Right hindlimb (tissue), 1 donor: ENCODE data around the gene ANKRD26.
"Not testable (repeated sequence)": the region's sequence is repeated elsewhere in the genome, so short reads cannot be mapped to it uniquely, and the experiment has no call there.

Experiments
- DNase-seq: peaks from one replicate; pipeline ENCODE4 v3.0.0-alpha.2; 2018

Gene ANKRD26

DNA sequence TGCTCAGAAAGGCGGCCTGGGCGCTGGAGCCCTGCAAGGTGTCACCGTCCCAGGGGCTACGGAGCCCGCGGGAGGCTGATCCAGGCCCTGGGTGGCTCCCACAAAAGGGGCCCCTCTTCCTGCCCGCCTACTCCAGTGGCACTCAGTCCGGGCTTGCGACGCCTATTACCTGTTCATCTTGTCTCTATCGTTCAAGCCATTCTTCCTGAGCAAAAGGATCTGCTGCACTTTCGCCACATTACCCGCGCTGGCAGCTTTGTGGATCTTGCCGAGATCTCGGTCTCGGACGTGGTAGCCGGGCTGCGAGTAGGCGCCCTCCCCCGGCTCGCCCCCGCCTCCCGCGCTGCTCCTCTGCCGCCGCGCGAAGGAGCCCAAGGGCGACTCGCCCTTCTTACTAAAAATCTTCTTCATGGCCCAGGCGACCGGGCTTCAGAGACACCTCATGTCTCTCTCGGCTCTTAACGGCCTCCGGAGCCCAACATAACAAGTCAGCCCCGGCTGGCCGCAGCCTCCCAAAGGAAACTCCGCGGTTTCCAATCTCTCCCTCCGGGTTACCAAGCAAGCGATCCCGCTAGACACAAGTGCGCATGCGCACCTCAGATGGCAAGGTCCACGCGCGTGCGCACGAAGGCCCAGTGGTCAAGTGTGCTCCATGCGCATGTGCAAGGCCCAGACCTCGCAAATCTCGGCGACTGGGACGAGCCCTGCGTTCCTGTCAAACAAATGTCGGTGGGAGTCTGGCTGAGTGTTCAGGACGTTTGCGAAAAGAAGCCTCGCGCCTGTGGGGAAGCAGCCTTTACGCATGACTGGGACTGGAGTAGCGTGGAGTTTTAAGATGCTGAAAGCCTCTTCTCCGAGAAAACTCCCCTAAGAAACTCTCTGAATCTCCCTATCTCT, at the start of gene ANKRD26:
Gene ANKRD26 (minus strand): TSS at position 579 of the 897 bp plus-strand sequence. CDS start 168 bp downstream, at position 411.
- peak; percentile 97 for DNase-seq

DNA sequence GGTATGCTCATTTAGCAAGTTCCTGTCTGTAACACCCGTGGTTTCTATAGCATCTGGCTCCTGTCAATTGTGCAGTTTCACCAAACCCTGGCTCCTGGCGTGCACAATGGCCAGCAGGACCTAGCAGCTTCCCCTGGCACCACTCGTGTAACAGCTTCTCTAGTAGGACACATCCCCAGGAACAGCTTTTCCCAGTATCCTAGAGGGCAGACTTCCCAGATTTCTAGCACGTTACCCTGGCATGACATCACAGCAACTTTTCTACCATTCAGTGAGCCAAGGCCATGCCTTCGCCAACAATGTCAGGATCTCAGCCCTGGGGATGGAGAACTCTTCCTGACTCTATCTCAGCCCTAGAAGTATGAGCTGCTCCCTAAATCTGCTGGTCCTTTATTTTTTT, 47.4 kb upstream of the ANKRD26 start:
- no peak for DNase-seq

DNA sequence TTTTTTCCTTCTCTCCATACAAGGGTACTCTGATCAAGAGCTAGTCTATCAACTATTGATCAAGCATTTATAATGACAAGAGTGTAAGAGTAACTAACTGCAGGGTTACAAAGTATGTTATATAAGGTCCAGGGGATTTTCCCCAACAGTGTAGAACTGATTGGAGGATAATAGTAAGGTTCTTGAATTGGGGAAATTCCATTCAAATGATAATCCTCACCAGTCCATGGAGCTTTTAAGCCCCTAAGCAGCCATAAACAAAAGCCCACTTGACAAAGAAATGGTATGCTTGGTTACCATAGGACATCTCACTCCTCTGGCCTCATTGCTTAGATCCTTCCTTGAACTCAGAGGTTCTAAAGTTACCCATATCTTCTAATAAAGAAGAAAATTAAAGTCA, 45.6 kb upstream of the ANKRD26 start:
- no peak for DNase-seq

DNA sequence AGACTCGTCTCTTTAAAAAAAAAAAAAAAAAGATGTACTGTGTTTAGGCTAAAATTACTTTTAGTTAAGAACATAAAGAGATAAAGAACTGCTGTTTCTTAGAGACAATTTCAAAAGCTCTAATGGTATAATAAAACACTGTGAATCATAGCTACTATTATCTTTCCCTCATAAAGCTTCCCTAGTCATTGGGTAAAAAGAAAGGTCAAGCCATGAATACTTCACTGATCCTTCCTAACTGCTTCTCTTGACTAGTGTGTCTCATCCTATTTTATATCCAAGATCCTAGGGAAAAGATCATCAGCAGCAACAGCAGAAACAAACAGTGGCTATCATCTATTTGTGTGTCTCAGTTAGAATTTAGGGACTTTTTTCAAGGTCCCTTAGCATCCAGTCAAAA, 43.4 kb upstream of the ANKRD26 start:
- no peak for DNase-seq

DNA sequence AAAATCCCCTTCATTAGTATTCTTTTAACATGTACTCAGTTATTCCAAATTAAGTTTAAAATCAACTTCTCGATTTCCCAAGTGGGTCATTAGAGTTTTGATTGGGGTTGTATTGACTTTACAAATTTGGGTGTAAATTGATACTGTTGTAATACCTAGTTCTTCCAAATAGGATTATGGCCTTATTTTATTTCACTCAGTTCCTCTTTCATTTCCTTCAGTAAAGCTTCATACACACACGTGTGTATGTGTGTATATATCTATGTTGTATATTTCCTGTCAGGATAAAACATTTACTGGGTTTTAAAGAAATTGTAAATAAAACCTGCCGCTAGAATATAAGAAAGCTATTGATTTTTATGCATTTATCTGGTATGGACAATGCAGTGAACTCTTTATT, 38.0 kb upstream of the ANKRD26 start:
- no peak for DNase-seq

DNA sequence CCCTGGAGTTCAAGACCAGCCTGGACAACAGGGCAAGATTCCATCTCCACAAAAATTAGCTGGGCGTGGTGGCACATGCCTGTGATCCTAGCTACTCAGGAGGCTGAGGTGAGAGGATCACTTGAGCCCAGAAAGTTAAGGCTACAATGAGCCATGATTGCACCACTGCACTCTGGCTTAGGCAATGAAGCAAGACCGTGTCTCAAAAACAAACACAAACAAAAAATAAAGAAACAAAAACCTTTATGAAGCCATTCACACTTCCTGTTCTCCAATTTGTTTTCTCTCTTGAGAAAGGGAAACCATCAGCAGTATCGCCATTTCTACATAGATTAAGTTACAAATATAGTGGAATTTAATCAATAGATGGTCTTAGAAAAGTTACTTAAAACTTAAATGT, 34.1 kb upstream of the ANKRD26 start:
- DNase-seq: no peak

DNA sequence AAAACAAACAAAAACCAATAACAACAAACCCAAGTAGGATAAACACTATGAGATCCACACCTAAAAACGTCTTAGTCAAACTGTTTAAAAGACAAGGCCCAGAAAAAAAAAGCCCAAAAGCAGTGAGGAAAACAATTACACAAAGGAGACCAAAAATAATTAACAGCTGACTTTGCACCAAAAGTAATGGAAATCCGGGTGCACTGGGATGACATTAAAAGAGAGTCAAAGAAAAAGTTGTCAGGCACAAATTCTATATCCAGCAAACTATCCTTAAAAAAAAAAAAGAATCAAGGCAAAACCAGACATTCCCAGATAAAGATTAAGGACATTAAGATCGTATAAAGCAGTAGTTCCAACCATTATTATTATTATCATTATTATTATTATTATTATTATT, 7.9 kb upstream of the ANKRD26 start:
- DNase-seq: no peak

DNA sequence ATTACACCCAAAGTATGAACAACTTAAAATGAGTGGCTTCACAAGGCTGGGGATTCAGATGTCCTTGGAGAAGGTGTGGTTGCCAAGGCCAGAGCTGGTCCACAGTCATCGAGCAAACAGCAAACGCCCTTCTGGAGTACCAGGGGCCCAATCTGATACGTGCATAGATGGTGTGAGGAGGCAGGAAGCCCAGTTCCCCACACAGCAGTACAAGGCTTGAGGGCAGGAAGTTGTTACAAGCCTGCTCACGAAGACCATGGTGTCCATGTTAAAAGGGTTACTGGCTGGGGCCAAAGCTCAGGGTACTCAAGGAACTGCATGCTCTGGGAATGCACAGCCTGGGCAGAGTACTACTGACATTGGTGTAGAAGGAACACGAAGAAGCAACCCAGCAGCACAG, 4.6 kb upstream of the ANKRD26 start:
- DNase-seq: no peak

DNA sequence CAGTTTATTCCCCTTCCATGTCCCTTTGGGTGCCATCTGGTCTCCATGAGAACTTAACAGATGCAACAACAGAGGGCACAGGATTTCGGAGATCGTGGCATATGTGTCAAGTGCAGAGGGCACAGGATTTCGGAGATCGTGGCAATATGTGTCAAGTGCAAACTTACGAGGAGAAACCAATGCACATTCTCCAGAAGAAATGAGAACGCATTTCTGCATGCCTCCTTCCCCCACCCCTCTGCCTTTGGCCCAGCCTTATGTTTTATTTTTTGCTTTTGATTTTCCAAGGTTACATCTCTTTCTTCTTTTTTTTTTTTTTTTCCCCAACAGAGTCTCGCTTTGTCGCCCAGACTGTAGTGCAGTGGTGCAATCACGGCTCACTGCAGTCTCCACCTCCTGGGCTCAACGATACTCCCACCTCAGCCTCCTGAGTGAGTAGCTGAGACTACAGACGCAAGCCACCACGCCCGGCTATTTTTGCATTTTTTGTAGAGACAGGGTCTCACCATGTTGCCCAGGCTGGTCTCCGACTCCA, 586 bp upstream of the ANKRD26 start:
- no peak for DNase-seq

DNA sequence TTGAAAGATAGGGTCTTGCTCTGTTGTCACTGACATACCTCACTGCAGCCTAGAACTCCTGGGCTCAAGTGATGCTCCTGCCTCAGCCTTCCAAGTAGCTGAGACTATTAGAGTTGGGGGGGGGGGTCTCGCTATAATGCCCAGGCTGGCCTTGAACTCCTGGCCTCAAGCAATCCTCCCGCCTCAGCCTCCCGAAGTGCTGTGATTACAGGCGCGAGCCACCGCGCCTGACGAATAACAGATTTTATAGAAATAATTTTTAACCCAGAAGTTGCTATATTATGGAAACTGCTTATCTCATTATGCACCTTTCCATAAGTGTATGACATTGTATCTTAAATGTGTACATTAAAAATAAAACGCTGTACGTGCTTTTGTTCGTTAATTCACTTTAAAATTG, 846 bp downstream of the ANKRD26 start:
- no peak for DNase-seq

DNA sequence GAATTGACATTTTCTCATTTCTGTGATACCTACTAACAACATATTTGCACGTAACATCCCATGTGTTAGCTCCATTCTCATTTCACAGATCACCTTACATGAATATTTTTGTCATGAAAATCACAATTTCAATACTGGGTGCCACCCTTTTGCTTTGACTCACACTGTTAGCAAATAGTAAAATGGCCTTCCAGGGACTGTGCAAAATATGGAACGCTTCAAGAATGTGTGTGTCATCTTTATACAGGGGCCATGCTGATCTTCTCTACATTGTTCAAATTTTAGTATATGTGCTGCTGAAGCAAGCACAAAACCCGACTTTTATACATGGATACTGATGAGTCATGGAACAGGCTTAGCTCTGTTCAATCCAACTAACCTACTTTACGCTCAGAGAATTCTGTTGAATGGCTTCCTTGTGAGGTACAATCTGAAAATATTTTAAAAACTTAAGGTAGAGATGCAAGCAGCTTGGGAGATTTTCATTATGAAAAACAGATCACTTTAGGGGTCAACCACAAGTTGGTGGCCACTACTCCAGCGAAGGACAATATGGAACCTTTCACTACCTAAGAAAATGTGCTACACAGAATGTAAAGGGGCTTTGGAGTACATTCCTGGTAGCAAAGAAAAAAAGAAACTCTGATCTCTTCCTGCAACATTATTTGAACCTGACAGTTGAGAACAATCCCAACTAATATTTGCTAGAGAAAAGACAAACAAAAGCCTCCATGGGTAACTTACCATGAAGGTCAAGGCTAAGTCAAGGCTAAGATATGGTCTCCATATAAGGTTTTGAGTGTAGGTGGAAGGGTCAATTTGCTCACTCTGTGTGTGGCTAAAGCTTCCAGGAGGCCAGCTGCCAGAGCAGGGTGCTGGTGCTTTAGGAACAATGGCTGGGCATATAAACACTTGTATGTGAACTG, 11.9 kb downstream of the ANKRD26 start:
- no peak for DNase-seq

DNA sequence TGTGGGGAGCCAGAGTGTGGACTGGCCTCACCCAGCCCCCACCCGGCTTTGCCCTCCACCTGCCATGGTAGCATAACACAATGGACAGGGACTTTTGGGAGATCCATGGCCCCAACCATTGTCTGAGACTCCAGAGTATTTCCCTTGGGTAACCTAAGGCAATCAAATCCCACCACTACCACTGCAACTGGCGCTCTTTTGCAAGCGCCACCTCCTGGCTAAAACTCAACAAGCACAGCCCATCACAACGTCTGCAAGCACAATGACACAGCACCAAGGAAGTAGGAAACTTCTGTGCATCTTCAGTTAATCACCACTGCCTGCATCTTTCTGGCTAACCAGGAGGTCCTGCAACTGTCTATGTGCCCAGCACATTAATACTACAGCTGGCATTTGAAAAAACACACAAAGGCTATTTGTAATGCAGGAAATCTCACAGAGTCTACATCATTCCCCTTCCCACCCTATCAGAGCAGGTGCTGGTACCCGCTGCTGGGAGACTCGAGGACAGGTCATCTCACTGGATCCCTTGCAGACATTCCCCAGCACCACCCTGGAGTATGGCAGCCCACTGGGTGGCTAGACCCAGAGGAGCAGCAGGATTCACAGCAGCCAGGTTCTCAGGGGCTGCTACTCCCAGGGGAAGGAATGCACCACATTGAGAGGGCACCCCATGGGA, 27.7 kb downstream of the ANKRD26 start:
- no peak for DNase-seq

DNA sequence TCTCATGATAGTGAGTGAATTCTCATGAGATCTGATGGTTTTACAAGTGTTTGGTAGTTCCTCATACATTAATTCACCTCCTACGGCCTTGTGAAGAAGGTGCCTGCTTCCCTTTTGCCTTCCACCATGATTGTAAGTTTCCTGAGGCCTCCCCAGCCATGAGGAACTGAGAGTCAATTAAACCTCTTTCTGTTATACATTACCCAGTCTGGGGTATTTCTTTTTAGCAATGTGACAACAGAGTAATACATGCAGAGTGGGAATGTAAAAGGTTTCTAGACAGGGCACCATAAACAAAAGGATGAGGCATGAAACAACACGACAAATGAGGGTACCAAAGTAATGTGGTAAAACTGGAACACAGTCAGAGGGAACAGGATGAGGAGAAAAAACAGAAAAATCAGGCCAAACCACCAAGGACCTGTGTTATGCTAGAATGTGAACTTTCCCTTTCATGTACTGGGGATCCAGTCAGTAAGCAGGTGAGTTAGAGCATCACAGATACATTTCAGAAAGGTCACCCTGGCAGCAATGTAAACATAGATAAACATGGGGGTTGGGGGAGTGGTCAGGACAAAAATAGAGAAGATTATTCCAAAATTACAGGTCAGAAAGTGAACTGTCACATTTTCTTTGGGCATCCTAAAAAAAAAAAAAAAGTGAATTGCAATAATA, 31.9 kb downstream of the ANKRD26 start:
- no peak for DNase-seq

DNA sequence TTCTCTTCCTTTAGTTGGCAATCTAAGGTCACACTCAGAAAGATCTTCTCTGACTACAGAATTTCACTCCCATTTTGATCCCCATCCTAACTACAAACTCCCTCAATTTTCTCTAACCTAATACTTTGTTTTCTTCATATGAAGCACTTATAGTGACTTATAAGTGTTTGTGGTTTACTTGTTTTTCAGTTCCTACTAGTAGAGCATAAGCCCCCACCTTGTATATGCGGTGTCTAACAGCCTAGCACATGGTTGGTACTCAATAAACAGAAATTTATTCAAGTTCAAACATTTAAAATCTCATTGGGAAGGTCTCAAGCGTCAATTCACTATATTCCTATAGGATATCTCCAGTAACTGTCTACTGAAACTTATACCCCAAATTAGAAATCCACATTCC, 35.2 kb downstream of the ANKRD26 start:
- DNase-seq: no peak

DNA sequence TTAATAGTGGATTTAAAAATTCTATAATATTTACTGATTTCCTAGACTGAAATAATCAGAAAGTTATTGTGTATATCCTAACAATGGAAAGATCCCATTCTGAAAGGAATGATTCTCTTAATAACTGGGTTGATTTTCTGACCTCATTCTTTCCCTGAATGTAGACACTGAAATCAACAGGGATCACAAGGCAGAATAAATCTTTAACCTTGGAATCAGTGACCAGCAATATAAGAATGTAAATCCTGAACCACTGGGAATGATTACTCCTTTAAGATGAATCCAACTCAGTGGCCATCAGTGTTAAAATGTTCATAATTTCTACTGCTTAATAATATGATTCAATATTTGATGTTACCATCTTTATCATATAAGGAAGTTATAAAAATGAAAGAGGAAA, 47.6 kb downstream of the ANKRD26 start:
- DNase-seq: no peak

DNA sequence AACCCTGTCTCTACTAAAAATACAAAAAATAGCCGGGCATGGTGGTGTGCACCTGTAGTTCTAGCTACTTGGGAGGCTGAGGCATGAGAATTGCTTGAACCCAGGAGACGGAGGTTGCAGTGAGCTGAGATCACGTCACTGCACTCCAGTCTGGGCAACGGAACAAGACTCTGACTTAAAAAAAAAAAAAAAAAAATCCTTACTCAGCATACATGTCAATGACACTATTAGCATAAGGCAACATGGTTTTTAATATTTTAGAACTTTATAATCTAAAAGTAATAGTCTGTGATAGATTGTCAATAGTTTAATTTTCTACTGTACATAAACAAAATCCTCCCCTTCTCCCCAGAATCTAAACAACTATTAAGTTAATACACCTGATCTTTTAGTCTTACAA, 55.0 kb downstream of the ANKRD26 start:
- DNase-seq: not testable (repeated sequence)

DNA sequence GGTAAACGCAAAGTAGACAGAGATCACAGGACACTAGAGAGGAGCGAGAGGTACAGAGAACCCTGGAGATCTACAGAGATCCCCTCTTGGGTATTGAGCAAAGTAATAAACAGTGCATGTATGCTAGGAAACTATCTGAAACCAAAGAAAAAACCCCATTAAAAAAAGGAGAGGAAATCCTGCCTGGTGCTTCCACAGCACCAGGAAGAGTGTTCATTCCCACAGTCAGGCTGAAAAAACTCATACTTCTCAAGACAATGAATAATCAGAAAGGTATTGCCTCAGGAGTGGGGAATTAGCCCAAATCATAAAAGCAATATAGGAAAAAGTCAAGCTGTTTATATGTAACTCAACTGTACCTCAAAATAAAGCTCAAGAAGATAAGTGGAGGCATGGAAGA, 59.1 kb downstream of the ANKRD26 start:
- no peak for DNase-seq

DNA sequence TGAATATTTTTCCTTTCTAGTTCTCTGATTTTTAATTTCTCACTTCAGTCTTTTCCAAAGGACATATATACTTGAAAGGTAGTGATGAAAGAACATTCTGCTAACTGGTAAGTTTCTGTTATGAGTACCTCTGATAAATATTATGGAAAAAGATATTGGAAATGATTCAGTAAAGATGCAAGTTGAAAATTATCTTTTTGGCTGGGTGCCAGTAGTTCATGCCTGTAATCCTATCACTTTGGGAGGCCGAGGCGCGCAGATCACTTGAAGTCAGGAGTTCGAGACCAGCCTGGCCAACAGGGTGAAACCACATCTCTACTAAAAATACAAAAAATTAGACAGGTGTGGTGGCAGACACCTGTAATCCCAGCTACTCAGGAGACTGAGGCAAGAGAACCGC, 62.1 kb downstream of the ANKRD26 start:
- DNase-seq: no peak

DNA sequence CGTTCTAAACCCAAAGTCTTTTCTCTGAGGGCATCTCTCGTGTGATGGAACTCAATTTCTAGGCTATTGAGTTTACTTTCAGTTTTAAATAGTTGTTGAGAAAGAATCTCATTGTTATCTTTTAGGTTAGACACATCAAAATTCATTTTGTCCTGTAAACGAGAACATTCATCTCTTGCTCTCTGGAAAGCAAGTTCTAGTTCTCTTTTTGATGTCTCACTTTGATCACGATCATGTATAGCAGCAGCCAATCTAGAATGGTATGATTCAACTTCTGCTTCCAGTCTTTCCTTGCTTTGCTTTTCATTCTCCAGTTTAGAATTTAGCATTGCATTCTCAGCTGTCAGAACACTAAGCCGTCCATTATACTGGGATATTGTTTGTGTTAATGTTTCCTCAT, 65.1 kb downstream of the ANKRD26 start:
- no peak for DNase-seq

DNA sequence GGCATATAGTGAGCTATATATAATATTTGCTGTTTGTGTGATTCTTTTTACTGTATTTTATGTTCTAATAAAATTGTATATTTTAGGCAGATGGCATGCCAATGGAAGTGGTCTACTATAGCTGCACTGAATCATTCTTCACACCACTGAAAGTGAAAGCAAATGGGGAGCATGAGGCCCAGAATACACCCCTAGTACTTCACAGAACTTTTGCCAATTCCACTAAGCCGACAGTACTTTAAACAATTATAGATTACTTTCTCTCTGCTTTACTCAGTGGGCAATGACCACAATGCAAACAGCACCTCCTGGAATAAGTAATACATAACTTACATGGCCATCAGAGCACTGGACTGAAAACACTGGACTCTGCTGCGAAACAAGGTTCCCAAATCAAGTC, 70.2 kb downstream of the ANKRD26 start:
- DNase-seq: no peak

DNA sequence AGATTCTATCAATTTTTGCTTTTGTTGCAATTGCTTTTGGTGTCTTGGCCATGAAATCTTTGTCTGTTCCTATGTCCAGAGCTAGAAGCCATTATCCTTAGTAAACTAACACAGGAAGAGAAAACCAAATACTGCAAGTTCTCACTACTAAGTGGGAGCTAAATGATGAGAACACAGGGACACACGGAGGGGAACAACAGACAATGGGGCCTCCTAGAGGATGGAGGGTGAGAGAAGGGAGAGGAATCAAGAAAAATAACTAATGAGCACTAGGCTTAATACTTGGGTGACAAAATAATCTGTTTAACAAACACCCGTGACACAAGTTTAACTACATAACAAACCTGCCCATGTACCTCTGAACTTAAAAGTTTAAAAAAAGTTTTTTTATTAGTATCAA, 78.2 kb downstream of the ANKRD26 start:
- no peak for DNase-seq

DNA sequence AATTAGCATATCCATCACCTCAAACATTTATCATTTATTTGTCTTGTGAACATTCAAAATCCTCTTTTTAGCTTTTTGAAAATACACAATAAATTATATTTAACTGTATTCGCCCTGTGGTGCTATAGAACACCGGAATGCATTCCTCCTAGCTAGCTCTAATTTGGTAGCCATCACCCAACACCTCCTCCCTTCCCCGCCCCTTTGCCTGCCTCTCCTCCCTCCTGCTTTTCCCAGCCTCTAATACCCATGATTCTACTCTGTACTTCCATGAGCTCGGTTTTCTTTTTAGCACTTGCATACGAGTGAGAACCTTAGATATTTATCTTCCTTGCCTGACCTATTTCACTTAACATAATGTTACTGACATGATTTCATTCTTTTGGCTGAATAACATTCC, 80.1 kb downstream of the ANKRD26 start:
- no peak for DNase-seq
